Erythroblast (primary cell): Measurements from ENCODE around the gene IL16.

Experiments used
- GATA1 ChIP-seq: IDR thresholded peaks from 2 replicates; pipeline ENCODE4 v1.6.1; 2011; ENCODE audit warnings: low read depth, mild to moderate bottlenecking, control low read depth, low read length, moderate library complexity
- POLR2A ChIP-seq: IDR thresholded peaks from 2 replicates; pipeline ENCODE4 v1.6.1; 2011; ENCODE audit warnings: mild to moderate bottlenecking, low read length

- TF ChIP-seq POLR2A (no peak), GATA1 (no peak)
Observed at GRCh38 chr15:81222007-81222406, 25.3 kb downstream of the IL16 start.
